ENCODE measurements around the gene CPD.

Gene CPD

GRCh38 chr17:30493780-30494179 lies 115.1 kb downstream of the CPD start:
- WGBS (ENCODE audit: insufficient coverage, insufficient read length) = no CpG with 5 or more reads among the region's 2 CpGs
- no peak overlapping the region for H3K4me3 ChIP-seq (ENCODE audit: low read length)
- no peaks in the 10 kb centered on the region for H3K27me3 ChIP-seq (ENCODE audit: control insufficient read depth, insufficient read depth, low read length)
- no peaks in the 10 kb centered on the region for H3K4me1 ChIP-seq (ENCODE audit: control insufficient read depth, insufficient read depth, low read length)
- no peak overlapping the region for H3K27ac ChIP-seq (ENCODE audit: low read length)
- no peaks in the 10 kb centered on the region for H3K9me3 ChIP-seq (ENCODE audit: control insufficient read depth, insufficient read depth, low read length)
- no peak for DNase-seq (ENCODE audit: low read depth, low spot score)
- H3K36me3 ChIP-seq (ENCODE audit: control insufficient read depth, insufficient read depth, low read length) = peaks cover 6% of the 10 kb centered on the region; the same call in 1 of the 2 replicates

GRCh38 chr17:30495586-30495985 lies 116.9 kb downstream of the CPD start:
- no peak for DNase-seq (ENCODE audit: low read depth, low spot score)
- Histone ChIP-seq H3K36me3 (ENCODE audit: control insufficient read depth, insufficient read depth, low read length) (peaks cover 6% of the 10 kb centered on the region; the same call in 1 of the 2 replicates), H3K9me3 (ENCODE audit: control insufficient read depth, insufficient read depth, low read length) (no peaks in the 10 kb centered on the region), H3K4me1 (ENCODE audit: control insufficient read depth, insufficient read depth, low read length) (no peaks in the 10 kb centered on the region), H3K27me3 (ENCODE audit: control insufficient read depth, insufficient read depth, low read length) (no peaks in the 10 kb centered on the region), H3K4me3 (ENCODE audit: low read length) (no peak overlapping the region), H3K27ac (ENCODE audit: low read length) (no peak overlapping the region)

- Histone ChIP-seq H3K4me3 (ENCODE audit: low read length) (no peak overlapping the region), H3K27ac (ENCODE audit: low read length) (no peak overlapping the region), H3K4me1 (ENCODE audit: control insufficient read depth, insufficient read depth, low read length) (no peaks in the 10 kb centered on the region), H3K9me3 (ENCODE audit: control insufficient read depth, insufficient read depth, low read length) (no peaks in the 10 kb centered on the region), H3K36me3 (ENCODE audit: control insufficient read depth, insufficient read depth, low read length) (0 out of 2 replicates have a peak, but pooled peaks cover 3% of the 10 kb centered on the region), H3K27me3 (ENCODE audit: control insufficient read depth, insufficient read depth, low read length) (no peaks in the 10 kb centered on the region)
- WGBS (ENCODE audit: insufficient coverage, insufficient read length) = no CpG with 5 or more reads among the region's 4 CpGs
- DNase-seq (ENCODE audit: low read depth, low spot score) = no peak
These were observed 124.8 kb downstream of the CPD start for GRCh38 chr17:30503558-30503957.

GRCh38 chr17:30505868-30506417 lies 127.2 kb downstream of the CPD start:
- no CpG with 5 or more reads among the region's 6 CpGs for WGBS (ENCODE audit: insufficient coverage, insufficient read length)
- Histone ChIP-seq H3K27ac (ENCODE audit: low read length) (no peak overlapping the region), H3K4me1 (ENCODE audit: control insufficient read depth, insufficient read depth, low read length) (no peaks in the 10 kb centered on the region), H3K4me3 (ENCODE audit: low read length) (no peak overlapping the region), H3K9me3 (ENCODE audit: control insufficient read depth, insufficient read depth, low read length) (no peaks in the 10 kb centered on the region), H3K36me3 (ENCODE audit: control insufficient read depth, insufficient read depth, low read length) (0 out of 2 replicates have a peak, but pooled peaks cover 3% of the 10 kb centered on the region), H3K27me3 (ENCODE audit: control insufficient read depth, insufficient read depth, low read length) (no peaks in the 10 kb centered on the region)
- no peak for DNase-seq (ENCODE audit: low read depth, low spot score)

- Histone ChIP-seq H3K27ac (ENCODE audit: low read length) (no peak overlapping the region), H3K9me3 (ENCODE audit: control insufficient read depth, insufficient read depth, low read length) (no peaks in the 10 kb centered on the region), H3K4me3 (ENCODE audit: low read length) (no peak overlapping the region), H3K4me1 (ENCODE audit: control insufficient read depth, insufficient read depth, low read length) (no peaks in the 10 kb centered on the region), H3K36me3 (ENCODE audit: control insufficient read depth, insufficient read depth, low read length) (0 out of 2 replicates have a peak, but pooled peaks cover 3% of the 10 kb centered on the region), H3K27me3 (ENCODE audit: control insufficient read depth, insufficient read depth, low read length) (no peaks in the 10 kb centered on the region)
- WGBS (ENCODE audit: insufficient coverage, insufficient read length) = no CpG with 5 or more reads among the region's 1 CpG
- DNase-seq (ENCODE audit: low read depth, low spot score) = no peak
These were observed 127.8 kb downstream of the CPD start for GRCh38 chr17:30506481-30506880.

- WGBS (ENCODE audit: insufficient coverage, insufficient read length) = no CpG with 5 or more reads among the region's 1 CpG
- Histone ChIP-seq H3K4me3 (ENCODE audit: low read length) (no peak overlapping the region), H3K36me3 (ENCODE audit: control insufficient read depth, insufficient read depth, low read length) (peaks cover 4% of the 10 kb centered on the region; the same call in 1 of the 2 replicates), H3K27me3 (ENCODE audit: control insufficient read depth, insufficient read depth, low read length) (no peaks in the 10 kb centered on the region), H3K4me1 (ENCODE audit: control insufficient read depth, insufficient read depth, low read length) (no peaks in the 10 kb centered on the region), H3K27ac (ENCODE audit: low read length) (no peak overlapping the region), H3K9me3 (ENCODE audit: control insufficient read depth, insufficient read depth, low read length) (no peaks in the 10 kb centered on the region)
- no peak for DNase-seq (ENCODE audit: low read depth, low spot score)
These were observed 134.6 kb downstream of the CPD start for GRCh38 chr17:30513346-30513745.

- H3K36me3 ChIP-seq (ENCODE audit: control insufficient read depth, insufficient read depth, low read length) = peaks cover 4% of the 10 kb centered on the region; the same call in 1 of the 2 replicates
These were observed 136.3 kb downstream of the CPD start for GRCh38 chr17:30514895-30515596.

GRCh38 chr17:30517786-30518185 lies 139.1 kb downstream of the CPD start:
- H3K27ac ChIP-seq (ENCODE audit: low read length) = no peak overlapping the region
- H3K36me3 ChIP-seq (ENCODE audit: control insufficient read depth, insufficient read depth, low read length) = peaks cover 16% of the 10 kb centered on the region
- DNase-seq (ENCODE audit: low read depth, low spot score) = no peak

More at GRCh38 chr17:30514895-30515596, 136.3 kb downstream of the CPD start:
- no peaks in the 10 kb centered on the region for H3K27me3 ChIP-seq (ENCODE audit: control insufficient read depth, insufficient read depth, low read length)
- no peak overlapping the region for H3K27ac ChIP-seq (ENCODE audit: low read length)
- WGBS (ENCODE audit: insufficient coverage, insufficient read length) = no CpG with 5 or more reads among the region's 3 CpGs
- H3K4me1 ChIP-seq (ENCODE audit: control insufficient read depth, insufficient read depth, low read length) = no peaks in the 10 kb centered on the region
- no peak for DNase-seq (ENCODE audit: low read depth, low spot score)
- H3K4me3 ChIP-seq (ENCODE audit: low read length) = no peak overlapping the region
- H3K9me3 ChIP-seq (ENCODE audit: control insufficient read depth, insufficient read depth, low read length) = no peaks in the 10 kb centered on the region

GRCh38 chr17:30519166-30519565 lies 140.4 kb downstream of the CPD start:
- no peak overlapping the region for H3K4me3 ChIP-seq (ENCODE audit: low read length)
- WGBS (ENCODE audit: insufficient coverage, insufficient read length) = no CpG with 5 or more reads among the region's 5 CpGs
- DNase-seq (ENCODE audit: low read depth, low spot score) = no peak
- H3K27ac ChIP-seq (ENCODE audit: low read length) = no peak overlapping the region
- H3K4me1 ChIP-seq (ENCODE audit: control insufficient read depth, insufficient read depth, low read length) = no peaks in the 10 kb centered on the region
- no peaks in the 10 kb centered on the region for H3K27me3 ChIP-seq (ENCODE audit: control insufficient read depth, insufficient read depth, low read length)
- H3K36me3 ChIP-seq (ENCODE audit: control insufficient read depth, insufficient read depth, low read length) = peaks cover 13% of the 10 kb centered on the region; the same call in 1 of the 2 replicates
- no peaks in the 10 kb centered on the region for H3K9me3 ChIP-seq (ENCODE audit: control insufficient read depth, insufficient read depth, low read length)

More at GRCh38 chr17:30517786-30518185, 139.1 kb downstream of the CPD start:
- H3K27me3 ChIP-seq (ENCODE audit: control insufficient read depth, insufficient read depth, low read length) = no peaks in the 10 kb centered on the region
- H3K9me3 ChIP-seq (ENCODE audit: control insufficient read depth, insufficient read depth, low read length) = no peaks in the 10 kb centered on the region
- WGBS (ENCODE audit: insufficient coverage, insufficient read length) = no CpG with 5 or more reads among the region's 1 CpG
- no peaks in the 10 kb centered on the region for H3K4me1 ChIP-seq (ENCODE audit: control insufficient read depth, insufficient read depth, low read length)
- no peak overlapping the region for H3K4me3 ChIP-seq (ENCODE audit: low read length)

Data from iPS DF 6.9 (cell line).